ENCODE data around the gene CARD9.

DNA sequence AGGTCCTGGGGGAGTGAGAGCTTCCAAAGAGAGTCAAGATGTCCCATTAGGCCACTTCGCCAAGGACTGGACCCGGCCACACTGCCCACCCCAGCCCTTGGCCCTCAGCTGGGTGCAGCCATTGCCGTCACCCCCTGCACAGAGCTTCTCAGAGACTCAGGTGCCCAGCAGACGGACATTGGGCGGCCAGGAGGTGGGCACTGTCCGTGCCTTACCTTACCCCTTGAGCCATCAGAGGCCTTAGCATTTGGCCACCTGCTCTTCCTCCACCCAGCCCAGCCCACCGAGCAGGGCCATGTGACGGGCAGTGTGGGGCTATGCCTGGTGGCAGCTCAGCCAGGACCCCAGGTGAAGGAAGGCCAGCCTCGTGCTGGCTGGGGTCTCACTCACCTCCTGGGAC lies 6.6 kb downstream of the CARD9 start:
- TF ChIP-seq, protein P1, sequence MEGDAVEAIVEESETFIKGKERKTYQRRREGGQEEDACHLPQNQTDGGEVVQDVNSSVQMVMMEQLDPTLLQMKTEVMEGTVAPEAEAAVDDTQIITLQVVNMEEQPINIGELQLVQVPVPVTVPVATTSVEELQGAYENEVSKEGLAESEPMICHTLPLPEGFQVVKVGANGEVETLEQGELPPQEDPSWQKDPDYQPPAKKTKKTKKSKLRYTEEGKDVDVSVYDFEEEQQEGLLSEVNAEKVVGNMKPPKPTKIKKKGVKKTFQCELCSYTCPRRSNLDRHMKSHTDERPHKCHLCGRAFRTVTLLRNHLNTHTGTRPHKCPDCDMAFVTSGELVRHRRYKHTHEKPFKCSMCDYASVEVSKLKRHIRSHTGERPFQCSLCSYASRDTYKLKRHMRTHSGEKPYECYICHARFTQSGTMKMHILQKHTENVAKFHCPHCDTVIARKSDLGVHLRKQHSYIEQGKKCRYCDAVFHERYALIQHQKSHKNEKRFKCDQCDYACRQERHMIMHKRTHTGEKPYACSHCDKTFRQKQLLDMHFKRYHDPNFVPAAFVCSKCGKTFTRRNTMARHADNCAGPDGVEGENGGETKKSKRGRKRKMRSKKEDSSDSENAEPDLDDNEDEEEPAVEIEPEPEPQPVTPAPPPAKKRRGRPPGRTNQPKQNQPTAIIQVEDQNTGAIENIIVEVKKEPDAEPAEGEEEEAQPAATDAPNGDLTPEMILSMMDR (IDR thresholded peaks at IDR 0.05) = no peak
- no peak for TF ChIP-seq EZH2 (IDR thresholded peaks at IDR 0.05)

All from neural progenitor cell (in vitro differentiated cells).